Hypothalamus (tissue), 51 donors: Measurements from ENCODE around the gene SNAI3.

ENCODE experiments used
- DNase-seq, 51 donors: peaks; one replicate each; lab custom pipeline; 2025; lab: John Stamatoyannopoulos, UW

Gene SNAI3

DNA sequence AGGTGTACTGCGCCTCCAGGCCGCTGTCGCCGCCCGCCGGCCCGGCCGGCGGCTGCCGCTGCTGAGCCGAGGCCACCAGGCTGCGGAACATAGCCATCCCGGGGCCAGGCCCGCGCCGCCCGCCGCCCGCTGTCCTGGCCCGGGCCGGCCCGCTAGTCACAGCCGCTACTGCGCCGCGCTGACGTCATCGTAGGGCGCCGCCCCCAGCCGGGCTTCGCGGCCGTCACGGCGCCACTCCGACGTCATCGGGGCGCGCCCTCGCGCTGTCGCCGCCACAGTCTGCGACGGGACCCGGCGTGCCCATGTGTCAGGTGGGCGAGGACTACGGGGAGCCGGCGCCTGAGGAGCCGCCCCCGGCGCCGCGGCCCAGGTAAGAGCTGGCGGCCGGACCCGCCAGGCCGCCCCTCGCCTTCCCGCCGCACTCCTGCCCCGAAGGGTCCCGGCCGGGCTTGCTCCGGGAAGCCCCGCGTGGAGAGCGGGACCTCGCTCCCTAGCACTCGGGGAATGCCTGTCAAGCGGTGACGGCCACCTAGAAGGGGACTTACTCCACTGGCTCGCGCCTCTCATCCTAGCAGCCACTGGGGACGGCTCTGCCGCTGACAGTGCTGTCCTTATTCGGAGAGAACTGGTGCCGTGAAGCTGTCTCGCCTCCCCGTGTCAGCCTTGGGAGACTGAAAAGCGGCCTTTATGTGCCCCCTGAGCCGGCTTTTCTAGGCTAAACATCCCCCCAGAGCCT is 20.1 kb upstream of the SNAI3 start, which contains the start of the genes CTU2 and RNF166:
Gene CTU2 (plus strand): TSS at position 275 of the 736 bp plus-strand sequence. CDS start 28 bp downstream, at position 303.
Gene RNF166 (minus strand): TSS at position 180 of the 736 bp plus-strand sequence. CDS start 83 bp downstream, at position 97.
- DNase-seq = peak in 50 of 51 donors; percentile 32 to 94 (median 79)

DNA sequence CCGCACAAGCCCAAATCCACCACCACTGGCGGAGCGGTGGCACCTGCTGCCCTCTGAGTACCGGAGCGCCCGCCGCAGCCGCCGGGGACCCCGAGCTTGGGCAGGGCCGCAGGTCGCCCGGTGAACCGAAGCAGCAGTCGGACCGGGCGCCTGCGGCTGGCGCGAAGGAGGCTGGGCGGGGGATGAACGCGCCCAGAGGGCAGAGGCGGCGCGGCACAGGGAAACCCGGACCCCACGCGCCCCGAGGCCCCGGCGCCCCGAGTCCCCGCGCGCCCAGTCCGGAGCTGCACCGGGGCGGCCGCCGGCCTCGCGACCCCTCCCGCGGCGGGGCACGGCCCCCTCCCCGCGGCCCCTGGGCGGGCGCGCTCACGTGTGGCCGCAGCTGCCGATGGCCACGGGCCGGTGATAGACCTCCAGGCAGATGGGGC is 19.5 kb upstream of the SNAI3 start:
- peak in 4 of 51 donors; percentile 24 to 46 (median 29) for DNase-seq

DNA sequence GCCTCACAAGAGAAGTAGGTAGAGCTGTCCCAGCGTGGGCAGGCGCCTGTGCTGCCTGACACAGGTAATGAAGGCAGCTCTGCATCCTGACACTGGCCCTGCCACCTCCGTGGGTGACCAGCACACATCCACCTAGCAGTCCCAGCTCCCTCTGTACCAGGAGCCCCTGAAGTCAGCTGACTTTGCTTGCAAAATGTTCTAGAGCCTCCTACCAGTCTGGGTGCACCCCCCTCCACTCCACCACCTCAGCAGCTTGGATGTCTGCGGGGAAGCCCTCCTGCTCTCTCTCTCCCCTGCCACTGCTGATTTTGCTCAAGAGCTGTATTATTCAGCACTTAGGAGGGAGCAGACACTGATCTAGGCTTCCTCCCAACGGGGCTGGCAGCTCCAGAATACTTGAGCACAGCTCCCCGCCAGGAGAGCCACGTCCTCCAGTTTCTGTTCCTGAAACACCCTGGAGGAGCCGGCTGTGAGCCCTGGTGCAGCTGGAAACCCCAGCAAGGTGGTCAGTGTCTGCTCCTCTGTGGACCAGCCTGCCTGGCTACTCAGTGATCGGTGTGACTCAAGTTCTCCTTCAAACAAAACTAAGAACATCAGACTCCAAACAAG is 18.9 kb upstream of the SNAI3 start:
- DNase-seq = peak in 16 of 51 donors; percentile 6 to 60 (median 26)

DNA sequence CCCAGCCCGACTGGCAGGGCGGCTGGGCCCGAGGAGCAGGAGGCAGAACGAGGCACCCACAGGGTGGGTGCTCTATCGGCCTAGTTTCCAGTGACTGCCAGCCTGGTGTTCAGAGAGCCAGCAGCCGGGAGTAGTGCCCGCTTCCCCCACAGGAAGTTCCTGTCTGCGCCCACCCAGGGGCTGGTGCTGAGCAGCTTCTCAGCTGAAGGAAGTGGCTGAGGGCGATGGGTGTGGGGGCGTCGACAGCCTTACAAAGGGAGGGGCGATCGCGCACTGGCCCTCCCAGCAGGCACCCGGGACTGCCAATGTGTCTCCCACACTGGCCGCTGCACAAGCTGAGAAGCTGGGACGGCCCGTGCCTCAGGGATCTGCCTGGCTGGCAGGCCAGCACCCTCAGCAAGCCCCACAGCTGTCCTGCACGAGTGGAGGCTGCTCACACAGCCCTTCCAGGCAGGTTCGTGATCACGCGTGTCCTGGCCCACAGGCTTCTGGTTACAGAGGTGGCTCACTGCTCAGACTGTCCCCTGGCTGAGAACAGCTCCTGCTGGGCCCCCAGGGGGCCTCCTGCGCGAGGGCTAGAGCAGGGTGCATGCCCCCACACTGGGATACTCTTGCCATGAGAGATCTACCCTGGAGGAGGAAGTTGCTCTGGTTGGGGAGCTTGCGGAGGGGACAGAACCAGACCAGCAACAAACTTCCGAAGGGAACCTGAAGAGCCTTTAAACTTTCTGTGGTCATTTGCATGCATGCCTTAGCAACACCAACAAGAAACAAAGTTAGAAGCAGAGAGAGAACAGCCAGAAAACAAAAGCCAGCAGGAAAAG is 17.4 kb upstream of the SNAI3 start:
- DNase-seq = peak in 33 of 51 donors; percentile 6 to 67 (median 34)

DNA sequence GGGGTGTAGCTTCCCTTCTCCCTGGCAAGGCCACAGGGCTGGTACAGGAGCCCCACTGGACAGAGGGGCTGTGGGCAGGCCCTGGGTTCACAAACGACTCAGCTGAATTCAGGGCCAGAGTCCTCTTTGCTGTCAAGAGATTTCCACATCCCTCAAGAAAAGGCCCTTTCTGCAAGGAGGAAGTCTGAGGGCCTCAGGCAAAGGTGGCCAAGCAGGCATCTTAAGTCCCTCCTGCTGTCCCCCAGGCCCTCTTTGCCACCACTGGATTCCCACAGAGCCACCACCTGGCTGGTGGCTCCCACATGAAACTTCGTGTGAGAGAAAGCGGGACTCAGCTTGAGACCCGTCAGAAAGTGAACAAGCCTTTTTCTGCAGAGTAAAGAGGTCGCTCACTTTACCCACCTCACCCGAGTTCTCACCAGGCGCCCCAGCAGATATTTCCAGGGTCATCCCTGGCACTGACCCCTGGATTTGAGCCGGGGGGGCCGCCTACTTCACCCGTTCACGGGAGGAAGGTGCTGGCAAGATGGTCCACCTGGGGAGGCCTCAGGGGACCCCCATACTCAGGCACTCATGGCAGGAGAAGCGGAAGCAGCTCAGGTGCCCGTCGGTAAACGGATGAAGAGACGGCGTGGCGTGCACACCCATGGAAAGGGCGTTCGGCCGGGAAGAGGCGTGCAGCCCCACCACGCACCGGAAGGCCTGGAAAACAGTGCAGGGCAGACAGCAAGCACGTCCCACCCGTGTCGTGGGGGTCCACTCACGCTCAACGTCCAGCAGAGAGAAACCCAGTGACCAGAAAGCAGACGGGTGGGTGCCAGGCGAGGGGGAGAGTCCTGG is 16.3 kb upstream of the SNAI3 start:
- DNase-seq = no peak

DNA sequence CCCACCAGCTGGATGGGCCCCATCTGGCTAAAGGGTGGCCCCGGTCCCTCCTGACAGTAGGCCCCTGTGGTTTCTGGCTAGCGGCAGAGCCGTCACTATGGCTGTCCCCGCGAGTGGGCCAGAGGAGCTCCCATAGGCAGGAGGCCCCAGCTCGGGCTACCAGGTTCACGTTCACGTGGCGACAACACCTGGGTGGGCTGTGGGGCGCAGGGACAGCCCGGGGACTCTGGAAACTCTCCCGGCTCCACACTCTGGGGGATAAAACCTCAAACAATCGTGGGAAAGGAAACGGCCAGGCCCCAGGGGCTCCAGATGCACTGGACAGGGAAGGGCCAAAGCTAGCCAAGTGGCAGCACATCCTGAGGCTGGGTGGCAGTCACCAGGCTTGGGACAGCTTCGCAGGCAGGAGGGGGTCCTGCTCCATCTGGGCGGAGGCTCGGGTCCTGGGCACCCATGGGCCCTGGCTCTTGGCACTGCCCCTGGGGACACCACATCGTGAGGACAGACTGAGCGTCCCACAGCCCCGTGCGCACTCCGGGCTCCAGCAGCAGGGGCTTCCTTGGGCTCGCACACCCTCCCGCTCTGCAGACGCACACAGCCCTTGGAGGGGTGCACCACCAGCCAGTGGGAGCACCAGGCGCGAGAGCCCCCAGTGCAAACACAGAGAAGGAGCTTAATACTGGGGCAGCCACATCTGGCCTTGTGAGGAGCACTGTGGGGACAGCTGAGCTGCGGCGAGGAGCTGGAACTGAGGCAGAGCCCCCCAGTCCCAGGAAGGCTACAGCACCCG is 15.5 kb upstream of the SNAI3 start:
- DNase-seq = no peak

DNA sequence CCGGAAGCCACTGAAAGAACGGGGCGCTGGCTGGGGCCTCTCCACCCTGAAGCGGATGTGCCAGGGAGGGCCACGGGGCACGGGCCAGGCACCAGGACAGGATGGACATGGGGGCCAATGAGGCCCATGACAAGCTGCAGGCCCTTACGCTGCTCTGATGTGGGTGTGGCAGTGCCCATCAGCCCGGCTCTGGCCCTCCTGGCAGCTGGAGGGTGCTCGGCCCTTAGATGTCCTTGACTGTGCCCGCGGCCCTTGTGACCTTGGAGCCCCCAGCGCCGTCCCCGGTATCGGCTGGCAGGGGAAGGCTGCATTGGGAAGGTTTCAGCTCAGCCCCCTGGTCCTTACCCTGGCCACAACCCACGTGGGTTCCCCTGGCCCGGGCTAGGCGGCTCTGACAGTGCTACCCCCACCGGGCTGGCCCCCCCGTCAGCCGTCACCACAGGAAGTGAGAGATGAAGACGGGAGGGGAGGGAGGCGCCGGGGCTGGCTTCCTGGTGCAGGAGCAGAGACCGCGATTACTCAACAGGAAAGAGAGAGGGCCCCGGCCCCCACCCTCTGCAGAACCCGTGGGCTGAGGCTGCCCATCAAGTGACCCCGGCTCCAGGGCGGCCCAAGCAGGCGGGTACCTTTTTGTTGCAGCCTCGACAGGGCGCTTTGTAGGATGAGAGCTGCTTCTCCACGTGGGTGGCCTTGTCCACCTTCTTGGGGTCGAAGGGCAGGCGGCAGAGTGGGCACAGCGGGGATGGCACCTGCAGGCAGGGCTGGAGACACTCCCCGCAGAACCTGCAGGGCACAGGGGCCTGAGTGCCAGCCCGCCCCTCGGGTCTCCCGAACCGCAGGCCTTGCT is 14.6 kb upstream of the SNAI3 start:
- peak in 44 of 51 donors; percentile 4 to 72 (median 46) for DNase-seq

DNA sequence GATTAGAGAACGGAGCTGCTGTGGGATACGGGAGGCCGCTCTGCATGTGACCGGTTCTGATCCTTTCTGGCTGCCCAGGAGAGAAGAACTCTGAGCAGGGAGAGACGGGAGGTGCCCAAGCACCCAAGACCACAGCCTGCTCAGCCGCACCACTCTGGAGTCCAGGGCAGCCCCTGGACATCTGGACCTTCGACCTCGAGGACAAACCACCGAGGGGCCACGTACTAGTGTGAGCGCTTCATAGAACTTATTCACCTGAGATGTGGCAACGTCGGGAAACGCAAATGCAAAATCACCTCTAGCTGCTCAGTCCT is 14.0 kb upstream of the SNAI3 start:
- no peak for DNase-seq

DNA sequence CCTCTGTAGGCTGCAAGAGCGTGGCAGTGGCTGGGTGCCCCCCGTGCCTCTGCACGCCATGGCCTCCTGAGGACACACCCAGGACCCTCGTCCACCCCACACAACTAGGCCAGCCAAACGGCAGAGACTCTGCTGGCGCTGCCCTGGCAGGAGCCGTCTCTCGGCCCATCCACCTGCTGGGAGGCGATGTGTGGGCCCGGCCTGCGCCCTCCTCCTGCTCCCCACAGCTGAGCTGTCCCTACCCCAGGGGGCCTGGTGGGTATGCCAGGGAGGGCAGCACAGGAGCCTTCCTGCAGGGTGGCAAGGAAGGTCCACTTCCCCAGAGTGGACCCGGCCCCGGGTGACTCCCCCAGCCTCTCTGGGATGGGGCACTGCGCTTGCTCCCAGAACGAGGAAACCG is 12.9 kb upstream of the SNAI3 start:
- no peak for DNase-seq

DNA sequence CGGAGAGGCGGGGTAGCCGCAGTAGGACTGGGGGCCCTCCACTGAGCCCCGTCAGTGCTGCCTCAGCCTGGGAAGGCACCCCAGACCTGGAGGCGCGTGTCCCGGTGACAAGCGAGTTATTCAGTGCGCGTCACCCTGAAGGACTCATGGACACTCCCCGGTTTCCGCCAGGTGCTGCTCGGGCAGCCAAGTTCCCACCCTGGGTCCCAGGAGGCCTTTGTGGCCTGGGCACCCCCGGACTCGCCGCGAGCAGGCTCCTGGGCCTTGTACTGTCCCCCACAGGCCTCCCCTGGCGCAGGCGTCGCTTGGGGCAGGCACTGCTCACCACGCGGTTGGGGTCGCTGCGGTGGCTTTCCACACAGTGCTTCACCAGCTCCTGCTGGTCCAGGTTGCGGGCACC is 12.3 kb upstream of the SNAI3 start:
- DNase-seq = no peak

DNA sequence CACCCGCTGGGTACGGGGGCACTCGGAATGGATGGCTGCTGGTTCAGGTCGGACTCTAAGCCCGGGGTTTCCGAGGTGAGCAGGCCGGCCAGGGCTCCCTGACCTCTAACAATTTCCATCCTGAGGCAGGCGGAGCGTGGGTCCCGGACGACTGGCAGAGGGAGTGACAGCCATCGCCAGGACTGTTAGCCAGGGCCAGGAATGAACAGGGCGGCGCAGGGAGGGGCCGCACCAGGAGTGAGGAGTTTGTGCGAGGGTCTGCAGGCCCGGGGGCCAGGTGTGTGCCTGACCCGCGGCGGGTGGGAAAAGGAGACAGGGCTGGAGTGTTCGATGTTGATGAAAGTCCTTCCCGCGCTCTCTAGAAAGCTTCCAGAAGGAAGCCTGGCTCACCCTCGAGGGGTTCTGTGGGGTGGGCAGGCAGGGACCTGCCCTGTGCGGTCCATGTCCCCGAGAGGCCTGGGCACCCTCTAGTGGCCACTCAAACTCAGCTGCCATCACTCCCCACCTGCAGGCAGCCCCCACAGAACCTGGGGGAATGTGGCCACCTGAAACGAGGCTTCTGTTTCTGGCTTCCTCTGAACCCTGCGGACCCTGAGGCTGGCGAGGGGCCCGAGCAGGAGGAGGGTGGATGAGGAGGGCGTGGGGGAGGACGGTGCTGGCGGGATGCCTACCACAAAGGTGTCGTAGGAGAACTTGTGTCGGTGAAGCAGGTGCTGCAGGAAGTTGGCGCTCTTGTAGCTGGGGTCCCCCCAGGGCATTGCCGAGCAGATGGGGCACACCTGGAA is 11.7 kb upstream of the SNAI3 start:
- no peak for DNase-seq

DNA sequence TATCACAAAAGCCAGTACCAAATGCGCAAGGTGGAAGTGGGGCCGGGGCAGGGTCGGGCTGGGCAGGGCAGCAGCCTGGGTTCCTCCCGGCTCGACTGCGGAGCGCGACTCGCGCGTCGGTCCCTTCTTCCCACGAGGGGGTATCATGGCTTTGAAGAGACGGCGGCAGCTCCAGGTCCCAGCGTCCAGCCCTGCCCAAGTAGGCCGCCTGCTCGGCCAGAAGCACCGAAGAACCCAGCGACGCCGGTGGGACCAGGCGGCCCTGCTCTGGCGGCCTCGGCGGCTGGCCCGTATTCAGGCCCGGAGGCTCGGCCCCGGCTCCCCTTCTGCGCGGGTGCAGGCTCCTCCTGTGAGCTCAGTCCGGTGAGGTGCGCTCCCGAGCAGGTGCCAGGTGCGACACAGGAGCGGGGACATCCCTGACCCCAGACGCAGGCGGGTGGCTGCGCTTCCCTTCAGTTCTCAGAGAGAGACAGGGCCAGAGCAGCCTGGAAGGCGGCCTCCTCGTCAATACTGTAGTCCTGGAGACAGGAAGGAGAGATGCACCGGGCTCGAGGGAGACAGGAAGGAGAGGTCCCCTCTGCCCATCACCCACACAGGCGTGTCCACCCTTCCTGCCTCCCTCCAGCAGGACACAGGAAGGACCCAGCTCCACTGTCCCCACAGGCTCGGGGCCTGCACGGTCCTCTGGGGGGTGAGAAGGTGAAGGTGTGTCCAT is 11.0 kb upstream of the SNAI3 start:
- DNase-seq = no peak

DNA sequence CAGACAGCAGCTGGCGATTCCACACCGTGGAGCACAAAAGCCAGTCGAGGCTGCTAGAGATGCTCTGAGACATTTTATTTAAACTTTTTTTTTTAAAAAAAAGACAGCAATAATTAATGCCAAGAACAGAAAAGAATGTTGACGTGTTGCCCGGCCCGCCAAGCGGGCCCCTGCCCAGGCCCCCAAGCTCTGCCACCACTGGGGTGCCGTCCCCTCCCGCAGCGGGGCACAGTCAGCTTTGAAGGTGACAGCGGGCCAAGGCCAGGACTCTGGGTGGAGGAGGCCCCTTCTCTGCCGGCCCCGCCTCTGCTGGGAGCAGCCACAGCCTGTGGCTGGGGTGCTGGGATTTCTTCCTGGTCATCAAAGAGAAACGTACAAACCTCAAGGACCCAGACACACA is 10.1 kb upstream of the SNAI3 start:
- no peak for DNase-seq

DNA sequence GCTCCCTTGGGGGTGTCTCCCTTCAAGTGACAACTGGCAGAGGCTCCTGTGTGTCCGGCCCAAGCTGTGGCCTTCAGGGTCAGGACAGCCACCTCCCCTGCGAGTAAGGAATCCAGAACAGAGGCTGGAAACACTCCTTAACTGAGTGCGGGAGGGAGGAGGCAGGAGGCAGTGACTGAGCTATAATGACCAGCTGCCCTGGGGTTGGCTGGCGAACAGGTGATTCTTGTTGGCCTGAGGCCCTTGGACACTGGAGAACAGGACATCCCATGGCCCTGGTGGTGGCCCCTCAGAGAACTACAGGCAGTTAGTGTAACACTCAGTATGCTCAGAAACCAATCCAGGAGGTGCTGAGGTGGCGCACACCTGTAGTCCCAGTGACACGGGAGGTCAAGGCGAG is 9.4 kb upstream of the SNAI3 start:
- no peak for DNase-seq

DNA sequence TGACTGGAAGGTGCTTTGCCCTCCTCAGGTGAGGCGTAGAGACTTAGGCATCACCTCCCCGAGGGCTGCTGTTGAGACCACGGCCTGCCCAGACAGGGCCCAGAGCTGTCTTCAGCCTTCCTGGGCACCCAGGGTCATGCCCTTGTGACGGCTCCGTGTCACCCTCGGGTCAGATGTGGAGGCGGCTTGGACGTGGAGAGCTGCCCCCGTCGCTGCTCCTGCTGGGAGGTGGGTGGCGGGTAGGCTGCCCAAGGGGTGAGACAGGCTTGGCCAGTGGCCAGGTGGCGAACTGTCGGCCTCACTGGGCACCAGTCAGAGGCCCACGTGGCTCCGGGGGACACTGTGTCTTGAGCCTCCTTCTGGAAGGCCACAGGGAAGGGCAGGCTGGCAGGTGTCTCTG is 8.9 kb upstream of the SNAI3 start:
- no peak for DNase-seq

DNA sequence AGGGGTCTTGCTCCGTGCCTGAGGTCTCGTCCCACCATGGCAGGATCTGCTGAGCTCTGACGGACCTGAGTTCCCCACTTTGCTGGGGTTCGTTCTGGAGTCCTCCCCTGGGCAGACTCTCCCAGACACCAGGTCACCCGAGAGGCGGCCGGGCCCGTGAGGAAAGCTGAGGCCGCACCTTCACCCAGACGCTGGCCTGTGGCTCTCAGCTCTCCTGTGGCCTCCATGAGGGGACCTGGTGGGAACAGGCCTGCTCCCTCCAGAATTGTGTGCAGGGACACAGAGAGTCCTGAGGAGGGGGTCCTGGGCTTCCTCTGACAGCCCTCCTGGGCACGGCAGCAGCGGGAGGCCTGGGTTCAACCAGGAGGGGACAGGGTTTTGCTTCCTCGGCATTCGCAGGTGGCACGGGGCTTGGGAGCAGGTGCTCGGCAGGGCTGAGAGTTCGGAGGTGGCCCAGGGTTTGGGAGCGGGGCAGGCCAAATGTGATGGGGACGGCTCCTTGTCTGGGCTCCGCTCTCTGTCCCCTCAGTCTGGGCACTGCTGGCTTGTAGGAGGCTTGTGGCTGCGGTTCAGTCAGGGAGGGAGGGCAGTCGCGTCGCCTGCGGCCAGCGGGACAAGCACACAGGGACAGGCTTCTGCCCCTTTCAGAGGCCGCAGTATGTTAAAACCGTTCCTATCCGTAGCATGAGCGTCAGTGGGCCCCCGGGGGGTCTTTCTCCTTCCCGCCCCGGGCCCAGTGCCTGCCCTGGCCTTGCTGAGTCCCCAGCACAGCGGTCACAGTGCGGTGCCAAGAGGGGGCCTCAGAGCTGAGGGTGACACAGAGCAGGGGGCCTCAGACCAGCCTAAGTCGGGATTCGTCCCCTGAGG is 8.1 kb upstream of the SNAI3 start:
- no peak for DNase-seq
